Measurements from ENCODE around the gene C9. TPM values are rescaled to one million over a fixed set of nuclear protein-coding genes. Genes with fewer than 3 reads are reported as not detected.

Gene C9
- total and polyA plus RNA-seq, 2 of the 4 experiments (the other 2 are of a cell fraction) = not detected

DNA sequence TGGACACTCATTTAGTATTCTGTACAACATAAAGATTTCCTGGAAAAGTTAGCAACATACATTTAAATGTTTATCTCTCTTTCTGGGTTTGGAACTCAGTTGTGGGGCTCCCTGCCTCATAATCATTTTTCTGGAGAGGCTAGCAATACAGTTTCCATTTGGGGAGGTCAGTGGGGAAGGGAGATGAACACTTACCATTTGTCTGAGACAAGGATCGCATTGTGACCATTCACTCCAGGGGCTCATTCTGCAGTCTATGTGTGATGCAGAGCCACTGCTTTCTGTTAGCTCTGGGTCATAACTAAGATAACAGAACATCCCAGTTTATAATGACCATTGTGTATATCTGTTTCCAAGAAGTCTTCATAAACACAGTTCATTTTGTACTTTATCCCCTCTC is 22.4 kb downstream of the C9 start:
- Histone ChIP-seq H3K18ac (ENCODE audit: low read depth, low read length) (no peak overlapping the region), H3K4me1 (ENCODE audit: control insufficient read depth, insufficient read depth, low read length) (no peaks in the 10 kb centered on the region), H2BK120ac (ENCODE audit: low read depth, low read length) (no peak overlapping the region), H3K23ac (ENCODE audit: low read depth, low read length) (no peak overlapping the region), H4K91ac (ENCODE audit: insufficient read depth, low read depth, low read length) (no peak overlapping the region), H3K9me3 (ENCODE audit: control insufficient read depth, insufficient read depth, low read length) (no peaks in the 10 kb centered on the region), H3K27me3 (ENCODE audit: control insufficient read depth, insufficient read depth, low read length) (peaks cover 9% of the 10 kb centered on the region; the same call in 1 of the 2 replicates), H2BK15ac (ENCODE audit: low read depth, low read length) (no peak overlapping the region), H4K20me1 (ENCODE audit: insufficient read depth, low read length) (no peaks in the 10 kb centered on the region), H3K56ac (ENCODE audit: extremely low read depth, insufficient read depth, low read length) (no peak overlapping the region), H3K4me3 (ENCODE audit: insufficient read depth, low read depth, low read length) (no peak overlapping the region), H4K5ac (ENCODE audit: low read depth, low read length) (no peak overlapping the region), H2AK5ac (ENCODE audit: low read depth, low read length) (no peak overlapping the region), H3K4me2 (ENCODE audit: low read depth, low read length) (no peak overlapping the region), H3K4ac (ENCODE audit: low read depth, low read length) (no peak overlapping the region), H4K8ac (ENCODE audit: low read depth in 2 of 2, low read length in 2 of 2) (no peak overlapping the region), H3K27ac (ENCODE audit: insufficient read depth, low read length) (no peak overlapping the region), H3K9ac (ENCODE audit: low read depth, low read length) (no peak overlapping the region), H3K36me3 (ENCODE audit: control insufficient read depth, insufficient read depth, low read length) (no peaks in the 10 kb centered on the region), H3K9me1 (ENCODE audit: insufficient read depth, low read length) (no peaks in the 10 kb centered on the region), H3K79me1 (ENCODE audit: low read depth in 1 of 2, low read length in 2 of 2) (no peaks in the 10 kb centered on the region), H2AFZ (replicated peaks; ENCODE audit: low read length, poor library complexity) (no peak overlapping the region), H3K14ac (replicated peaks; ENCODE audit: low read depth, low read length) (no peak overlapping the region), H2BK20ac (ENCODE audit: low read depth, low read length) (no peak overlapping the region), H2AK9ac (replicated peaks; ENCODE audit: low read depth, low read length, poor library complexity) (no peak overlapping the region), H2BK5ac (ENCODE audit: low read depth, low read length, poor library complexity, severe bottlenecking) (no peak overlapping the region)
- BruUV-seq (replicated peaks) = no TSS peak
- no peak for DNase-seq
- WGBS, 2 experiments (ENCODE audit: extremely low coverage in 2 of 2, insufficient read length in 1 of 2) = no CpG with 5 or more reads among the region's 1 CpG
- ATAC-seq (ENCODE audit: low read depth) = no peak
- no peak for TF ChIP-seq MAFK (IDR thresholded peaks at IDR 0.05; ENCODE audit: low read depth, low read length)
- no peak for TF ChIP-seq RCOR1 (IDR thresholded peaks at IDR 0.05; ENCODE audit: insufficient replicate concordance, low read length)
- no peak for TF ChIP-seq USF2 (IDR thresholded peaks at IDR 0.05; ENCODE audit: low read depth, low read length)
- TF ChIP-seq POLR2A (IDR thresholded peaks at IDR 0.05; ENCODE audit: low read depth, low read length) = no peak
- no peak for TF ChIP-seq CHD1 (IDR thresholded peaks at IDR 0.05; ENCODE audit: low read depth, low read length)
- TF ChIP-seq RAD21 (IDR thresholded peaks at IDR 0.05; ENCODE audit: low read length) = no peak
- TF ChIP-seq FOS (IDR thresholded peaks at IDR 0.05; ENCODE audit: low read depth, low read length) = no peak
- no peak for TF ChIP-seq ELK1 (IDR thresholded peaks at IDR 0.05; ENCODE audit: borderline replicate concordance, low read depth, low read length)
- TF ChIP-seq MXI1 (IDR thresholded peaks at IDR 0.05; ENCODE audit: borderline replicate concordance, low read depth, low read length) = no peak
- TF ChIP-seq SMC3 (IDR thresholded peaks at IDR 0.05; ENCODE audit: low read depth, low read length) = no peak
- TF ChIP-seq RFX5 (IDR thresholded peaks at IDR 0.05; ENCODE audit: low read depth, low read length) = no peak
- no peak for TF ChIP-seq CEBPB (IDR thresholded peaks at IDR 0.05; ENCODE audit: low read depth, low read length)
- no peak for TF ChIP-seq BHLHE40 (IDR thresholded peaks at IDR 0.05; ENCODE audit: low read depth, low read length)
- no peak for TF ChIP-seq MAZ (IDR thresholded peaks at IDR 0.05; ENCODE audit: borderline replicate concordance, low read depth, low read length)
- dilution Hi-C loops (cut with HindIII; ENCODE audit: low sequenced_read_pairs, unreplicated experiment) (no loop called here), in situ Hi-C loops (cut with MboI; ENCODE audit: low sequenced_read_pairs) (no loop called here), intact Hi-C loops (cut with micrococcal nuclease) (no loop called here)
- ChIA-PET CTCF (no interaction called here), POLR2A (ENCODE audit: unreplicated experiment) (no interaction called here)
